ENCODE measurements around the gene CD44.
"Not testable (repeated sequence)": the region's sequence is repeated elsewhere in the genome, so short reads cannot be mapped to it uniquely, and the experiment has no call there.

Gene CD44

DNA sequence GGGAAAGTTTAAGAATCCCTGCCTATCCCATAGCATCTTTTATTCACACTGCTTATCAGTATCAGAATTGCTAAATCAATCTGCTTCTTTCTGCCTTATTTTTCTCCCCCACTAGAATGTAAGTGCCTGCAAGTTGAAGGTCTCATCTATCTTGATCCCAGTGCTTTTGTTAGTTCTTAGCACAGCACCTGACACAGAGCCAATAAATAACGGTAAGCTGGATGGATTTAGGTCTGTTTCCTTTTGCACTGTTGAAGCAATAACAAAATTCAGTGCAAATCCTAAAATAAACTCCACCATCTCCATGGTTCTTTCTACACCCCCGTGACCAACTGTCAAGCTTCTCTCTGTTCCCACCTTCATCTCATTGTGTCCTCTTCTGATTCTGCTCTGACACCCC is 36.7 kb upstream of the CD44 start:
- 94 to 100% methylated on average over 1 to 2 of the region's 2 CpGs for WGBS, 2 experiments (ENCODE audit: insufficient coverage in 2 of 2)
- Histone ChIP-seq H3K4me1 (ENCODE audit: control insufficient read depth, insufficient read depth, low read length, poor library complexity, severe bottlenecking) (peaks cover 17% of the 10 kb centered on the region), H3K36me3 (ENCODE audit: control insufficient read depth, insufficient read depth, low read length) (no peaks in the 10 kb centered on the region), H3K4me3 (ENCODE audit: extremely low read depth, insufficient read depth, low read length, poor library complexity, severe bottlenecking) (no peak overlapping the region), H3K27ac (ENCODE audit: low read depth, low read length, severe bottlenecking) (no peak overlapping the region), H3K9me3 (ENCODE audit: control insufficient read depth, low read length) (no peaks in the 10 kb centered on the region)

GRCh38 chr11:35103366-35104208 is 35.4 kb upstream of the CD44 start:
- Histone ChIP-seq H3K4me1 (ENCODE audit: control insufficient read depth, insufficient read depth, low read length, poor library complexity, severe bottlenecking) (peaks cover 17% of the 10 kb centered on the region), H3K27ac (ENCODE audit: low read depth, low read length, severe bottlenecking) (no peak overlapping the region), H3K9me3 (ENCODE audit: control insufficient read depth, low read length) (no peaks in the 10 kb centered on the region), H3K4me3 (ENCODE audit: extremely low read depth, insufficient read depth, low read length, poor library complexity, severe bottlenecking) (no peak overlapping the region), H3K36me3 (ENCODE audit: control insufficient read depth, insufficient read depth, low read length) (no peaks in the 10 kb centered on the region)
- WGBS, 2 experiments (ENCODE audit: insufficient coverage in 2 of 2) = 87 to 98% methylated on average over 3 to 5 of the region's 6 CpGs

- H3K4me1 ChIP-seq (ENCODE audit: control insufficient read depth, insufficient read depth, low read length, poor library complexity, severe bottlenecking) = peaks cover 7% of the 10 kb centered on the region
- no peak overlapping the region for H3K27ac ChIP-seq (ENCODE audit: low read depth, low read length, severe bottlenecking)
- no peaks in the 10 kb centered on the region for H3K9me3 ChIP-seq (ENCODE audit: control insufficient read depth, low read length)
- WGBS, 2 experiments (ENCODE audit: insufficient coverage in 2 of 2) = 100% methylated on average over 1 of the region's 2 CpGs; no CpG with 5 or more reads in 1 of the 2 experiments
- H3K4me3 ChIP-seq (ENCODE audit: extremely low read depth, insufficient read depth, low read length, poor library complexity, severe bottlenecking) = no peak overlapping the region
- H3K36me3 ChIP-seq (ENCODE audit: control insufficient read depth, insufficient read depth, low read length) = no peaks in the 10 kb centered on the region
Measured at GRCh38 chr11:35104655-35105054, 34.3 kb upstream of the CD44 start.

- H3K4me3 ChIP-seq (ENCODE audit: extremely low read depth, insufficient read depth, low read length, poor library complexity, severe bottlenecking) = no peak overlapping the region
- H3K36me3 ChIP-seq (ENCODE audit: control insufficient read depth, insufficient read depth, low read length) = no peaks in the 10 kb centered on the region
- H3K4me1 ChIP-seq (ENCODE audit: control insufficient read depth, insufficient read depth, low read length, poor library complexity, severe bottlenecking) = no peaks in the 10 kb centered on the region
- no peak overlapping the region for H3K27ac ChIP-seq (ENCODE audit: low read depth, low read length, severe bottlenecking)
- H3K9me3 ChIP-seq (ENCODE audit: control insufficient read depth, low read length) = no peaks in the 10 kb centered on the region
Measured at GRCh38 chr11:35105319-35106079, 33.5 kb upstream of the CD44 start.

- no peaks in the 10 kb centered on the region for H3K9me3 ChIP-seq (ENCODE audit: control insufficient read depth, low read length)
- H3K4me3 ChIP-seq (ENCODE audit: extremely low read depth, insufficient read depth, low read length, poor library complexity, severe bottlenecking) = no peak overlapping the region
- H3K27ac ChIP-seq (ENCODE audit: low read depth, low read length, severe bottlenecking) = no peak overlapping the region
- H3K36me3 ChIP-seq (ENCODE audit: control insufficient read depth, insufficient read depth, low read length) = no peaks in the 10 kb centered on the region
- peaks cover 10% of the 10 kb centered on the region for H3K4me1 ChIP-seq (ENCODE audit: control insufficient read depth, insufficient read depth, low read length, poor library complexity, severe bottlenecking)
- WGBS, 2 experiments (ENCODE audit: insufficient coverage in 2 of 2) = 60 to 100% methylated on average over 1 of the region's 2 CpGs
Measured at GRCh38 chr11:35106595-35106994, 32.4 kb upstream of the CD44 start.

- Histone ChIP-seq H3K27ac (ENCODE audit: low read depth, low read length, severe bottlenecking) (no peak overlapping the region), H3K4me3 (ENCODE audit: extremely low read depth, insufficient read depth, low read length, poor library complexity, severe bottlenecking) (no peak overlapping the region)
- WGBS, 2 experiments (ENCODE audit: insufficient coverage in 2 of 2) = no CpG with 5 or more reads among the region's 2 CpGs
Measured at GRCh38 chr11:35107861-35108260, 31.1 kb upstream of the CD44 start.

GRCh38 chr11:35108336-35108735 is 30.6 kb upstream of the CD44 start:
- H3K36me3 ChIP-seq (ENCODE audit: control insufficient read depth, insufficient read depth, low read length); H3K9me3 ChIP-seq (ENCODE audit: control insufficient read depth, low read length); H3K4me3 ChIP-seq (ENCODE audit: extremely low read depth, insufficient read depth, low read length, poor library complexity, severe bottlenecking); H3K27ac ChIP-seq (ENCODE audit: low read depth, low read length, severe bottlenecking): not testable (repeated sequence)
- no CpG with 5 or more reads among the region's 1 CpG for WGBS, 2 experiments (ENCODE audit: insufficient coverage in 2 of 2)
- peaks cover 15% of the 10 kb centered on the region for H3K4me1 ChIP-seq (ENCODE audit: control insufficient read depth, insufficient read depth, low read length, poor library complexity, severe bottlenecking)

More at GRCh38 chr11:35107861-35108260, 31.1 kb upstream of the CD44 start:
- Histone ChIP-seq H3K4me1 (ENCODE audit: control insufficient read depth, insufficient read depth, low read length, poor library complexity, severe bottlenecking) (peaks cover 15% of the 10 kb centered on the region), H3K9me3 (ENCODE audit: control insufficient read depth, low read length) (no peaks in the 10 kb centered on the region), H3K36me3 (ENCODE audit: control insufficient read depth, insufficient read depth, low read length) (no peaks in the 10 kb centered on the region)

DNA sequence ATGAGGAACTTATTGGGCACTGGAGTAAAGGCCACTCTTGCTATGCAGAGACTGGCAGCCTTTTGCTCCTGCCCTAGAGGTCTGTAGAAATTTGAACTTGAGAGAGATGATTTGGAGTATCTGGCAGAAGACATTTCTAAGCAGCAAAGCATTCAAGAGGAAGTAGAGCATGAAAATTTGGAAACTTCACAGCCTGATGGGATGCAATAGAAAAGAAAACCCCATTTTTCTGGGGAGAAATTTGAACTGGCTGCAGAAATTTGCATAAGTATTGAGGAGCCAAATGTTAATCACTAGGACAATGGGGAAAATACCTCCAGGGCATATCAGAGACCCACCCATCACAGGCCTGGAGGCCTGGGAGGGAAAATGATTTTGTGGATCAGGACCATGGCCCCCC is 29.9 kb upstream of the CD44 start:
- H3K4me1 ChIP-seq (ENCODE audit: control insufficient read depth, insufficient read depth, low read length, poor library complexity, severe bottlenecking) = peaks cover 15% of the 10 kb centered on the region
- no peak overlapping the region for H3K27ac ChIP-seq (ENCODE audit: low read depth, low read length, severe bottlenecking)
- no peaks in the 10 kb centered on the region for H3K36me3 ChIP-seq (ENCODE audit: control insufficient read depth, insufficient read depth, low read length)
- H3K9me3 ChIP-seq (ENCODE audit: control insufficient read depth, low read length) = no peaks in the 10 kb centered on the region
- H3K4me3 ChIP-seq (ENCODE audit: extremely low read depth, insufficient read depth, low read length, poor library complexity, severe bottlenecking) = no peak overlapping the region

GRCh38 chr11:35109827-35110226 is 29.1 kb upstream of the CD44 start:
- Histone ChIP-seq H3K36me3 (ENCODE audit: control insufficient read depth, insufficient read depth, low read length) (no peaks in the 10 kb centered on the region), H3K4me1 (ENCODE audit: control insufficient read depth, insufficient read depth, low read length, poor library complexity, severe bottlenecking) (peaks cover 15% of the 10 kb centered on the region), H3K27ac (ENCODE audit: low read depth, low read length, severe bottlenecking) (no peak overlapping the region), H3K9me3 (ENCODE audit: control insufficient read depth, low read length) (no peaks in the 10 kb centered on the region), H3K4me3 (ENCODE audit: extremely low read depth, insufficient read depth, low read length, poor library complexity, severe bottlenecking) (no peak overlapping the region)

DNA sequence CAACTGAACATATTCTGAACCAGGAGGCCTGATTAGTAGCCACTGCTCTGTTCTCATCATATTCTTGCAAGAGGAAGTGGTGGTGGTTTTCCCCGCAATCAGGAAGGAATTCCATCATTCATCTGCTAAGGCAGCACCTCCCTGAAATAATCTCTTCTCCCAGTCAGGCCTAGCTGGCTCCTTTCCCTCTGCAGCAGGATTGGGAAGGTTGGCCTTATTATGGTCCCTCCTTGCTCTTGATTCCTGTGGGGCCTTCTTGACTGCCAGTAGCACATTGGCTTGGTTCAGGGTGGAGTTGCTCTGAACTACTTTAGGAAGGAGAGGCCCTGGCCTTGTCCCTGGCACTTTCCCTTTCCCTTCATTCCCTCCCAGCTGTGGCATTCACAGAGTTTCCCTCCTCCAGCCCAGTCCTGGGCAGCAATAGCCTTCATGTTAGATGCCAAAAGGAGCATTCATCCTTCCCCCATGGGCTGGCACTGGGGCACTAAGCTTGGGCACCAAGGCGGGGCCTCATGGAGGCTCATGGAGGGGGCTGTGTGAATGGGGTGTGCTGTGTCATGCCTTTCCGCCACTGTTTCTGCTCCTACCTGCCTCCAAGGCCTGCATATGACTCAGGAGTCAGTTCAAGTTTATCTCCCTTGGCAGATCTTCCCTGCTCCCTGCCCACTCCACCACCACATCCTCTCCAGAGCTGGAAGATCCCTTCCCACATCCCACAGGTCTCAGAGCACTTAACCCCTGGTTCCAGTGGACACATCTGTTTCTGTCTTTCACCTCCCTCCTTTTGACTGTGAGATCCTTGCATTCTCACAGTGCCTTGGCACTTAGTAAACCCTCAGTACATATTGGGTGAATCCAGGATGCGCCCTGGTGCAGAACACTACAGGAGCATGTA is 27.6 kb upstream of the CD44 start:
- WGBS, 2 experiments (ENCODE audit: insufficient coverage in 2 of 2) = 92% methylated on average over 2 of the region's 4 CpGs
- Histone ChIP-seq H3K4me1 (ENCODE audit: control insufficient read depth, insufficient read depth, low read length, poor library complexity, severe bottlenecking) (peaks cover 15% of the 10 kb centered on the region), H3K9me3 (ENCODE audit: control insufficient read depth, low read length) (no peaks in the 10 kb centered on the region), H3K27ac (ENCODE audit: low read depth, low read length, severe bottlenecking) (no peak overlapping the region), H3K4me3 (ENCODE audit: extremely low read depth, insufficient read depth, low read length, poor library complexity, severe bottlenecking) (no peak overlapping the region), H3K36me3 (ENCODE audit: control insufficient read depth, insufficient read depth, low read length) (no peaks in the 10 kb centered on the region)
